HG03196 (cell line): ENCODE measurements around the gene YJEFN3.

ENCODE experiments used
- ATAC-seq: cut with Tn5 transposase; IDR thresholded peaks from one replicate; pipeline ENCODE4 v1.9.1; 2021; ENCODE audit not compliant: unreplicated experiment

YJEFN3 gene

GRCh38 chr19:19553670-19554069 lies 25.0 kb downstream of the YJEFN3 start:
- ATAC-seq: no peak

- no peak for ATAC-seq
These were observed 25.6 kb downstream of the YJEFN3 start for GRCh38 chr19:19554074-19555023.

GRCh38 chr19:19558055-19558454 lies 29.3 kb downstream of the YJEFN3 start:
- ATAC-seq: no peak

GRCh38 chr19:19558636-19559035 lies 29.9 kb downstream of the YJEFN3 start:
- no peak for ATAC-seq

- no peak for ATAC-seq
These were observed 31.2 kb downstream of the YJEFN3 start for GRCh38 chr19:19559931-19560330.

DNA sequence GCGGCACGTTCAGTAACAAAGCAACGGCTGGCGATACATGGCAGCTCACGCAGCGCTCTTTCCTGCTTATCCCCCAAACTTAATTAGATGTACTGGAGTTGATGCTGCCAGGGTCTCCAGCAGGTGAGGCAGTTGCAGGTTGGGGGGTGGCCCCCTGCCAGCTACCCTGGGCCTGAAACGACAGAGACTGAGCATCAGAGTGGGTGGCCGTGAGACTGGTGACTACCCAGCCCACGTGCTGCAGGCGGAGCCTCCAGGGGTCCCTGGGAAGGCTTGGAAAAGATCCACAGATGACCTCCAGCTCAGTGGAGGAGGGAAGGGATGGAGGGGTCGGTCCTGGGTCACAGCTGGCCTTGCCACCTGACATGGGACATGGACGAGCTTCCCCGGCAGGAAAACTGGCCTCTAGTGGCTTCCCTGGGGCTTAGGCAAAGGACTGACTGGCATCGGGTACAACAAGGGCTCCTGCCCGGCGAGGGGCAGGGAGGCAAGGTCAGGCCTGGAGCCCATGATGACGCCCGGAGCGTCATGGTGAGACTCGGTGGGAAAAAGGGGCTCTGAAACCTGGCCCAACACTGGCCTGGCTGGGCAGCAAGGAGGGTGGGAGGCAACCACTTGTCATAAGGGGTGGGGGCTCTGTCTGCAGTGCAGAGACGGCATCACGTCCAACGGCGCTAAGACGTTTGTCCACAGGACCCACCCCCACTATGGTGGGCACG lies 33.4 kb downstream of the YJEFN3 start:
- ATAC-seq: no peak

GRCh38 chr19:19562665-19563347 lies 34.1 kb downstream of the YJEFN3 start:
- ATAC-seq: no peak

GRCh38 chr19:19563348-19563848 lies 34.7 kb downstream of the YJEFN3 start:
- ATAC-seq: no peak

DNA sequence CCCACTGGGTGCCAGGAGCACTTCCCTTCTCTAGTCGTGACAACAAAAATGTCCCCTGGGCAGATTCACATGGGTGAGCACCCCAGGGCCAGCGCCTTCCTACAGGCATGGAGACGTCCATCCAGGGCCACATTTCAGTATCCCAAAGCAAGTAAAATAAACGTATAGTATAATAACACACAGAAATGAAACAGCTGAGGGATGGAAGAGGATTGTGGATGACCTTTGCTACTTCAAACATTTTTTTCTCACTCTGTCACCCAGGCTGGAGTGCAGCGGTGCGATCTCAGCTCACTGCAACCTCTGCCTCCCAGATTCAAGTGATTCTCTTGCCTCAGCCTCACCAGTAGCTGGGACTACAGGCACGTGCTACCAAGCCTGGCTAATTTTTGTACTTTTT lies 37.6 kb downstream of the YJEFN3 start:
- no peak for ATAC-seq

DNA sequence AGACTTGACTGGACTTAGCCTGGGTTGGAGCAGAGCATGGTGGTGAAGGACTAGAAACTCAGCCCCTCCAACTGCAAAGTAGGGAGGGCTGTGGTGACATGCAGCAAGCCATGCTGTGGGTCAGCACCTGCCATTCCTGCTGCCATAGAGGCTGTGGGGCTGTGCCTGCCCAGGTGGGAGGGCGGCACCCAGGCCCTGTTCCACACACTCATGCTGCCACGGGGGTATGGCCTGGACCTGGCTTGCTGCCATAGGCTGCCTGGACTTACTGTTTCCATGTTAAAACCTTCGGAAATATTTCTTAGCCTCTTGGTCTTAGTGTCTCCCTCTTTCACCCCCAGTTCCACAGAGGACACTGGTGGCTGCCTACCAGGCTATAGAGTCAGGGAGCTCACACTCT lies 38.7 kb downstream of the YJEFN3 start:
- ATAC-seq: no peak

- ATAC-seq: no peak
These were observed 40.4 kb downstream of the YJEFN3 start for GRCh38 chr19:19568802-19569756.

DNA sequence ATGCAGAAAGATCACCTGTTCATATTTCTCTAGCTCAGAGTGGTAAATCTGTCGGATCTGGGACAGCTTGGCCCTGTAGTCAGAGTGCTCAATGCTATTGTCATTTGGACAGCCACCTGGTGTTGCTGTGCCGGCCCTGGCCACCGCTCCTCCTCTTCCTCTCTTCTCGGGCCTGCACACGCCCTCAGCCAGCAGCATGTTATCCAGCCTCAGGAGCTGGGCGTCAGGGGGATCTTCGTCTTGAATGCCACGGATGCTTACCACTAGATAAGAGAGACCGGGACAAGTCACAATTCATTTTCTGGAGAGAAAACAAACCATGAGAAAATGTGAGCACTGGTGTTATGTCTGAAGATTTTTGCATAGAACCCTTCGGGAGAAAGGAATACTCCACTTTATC lies 41.9 kb downstream of the YJEFN3 start:
- ATAC-seq: no peak

- ATAC-seq: no peak
These were observed 42.5 kb downstream of the YJEFN3 start for GRCh38 chr19:19571071-19571786.

GRCh38 chr19:19575411-19575810 lies 46.7 kb downstream of the YJEFN3 start:
- ATAC-seq: no peak

DNA sequence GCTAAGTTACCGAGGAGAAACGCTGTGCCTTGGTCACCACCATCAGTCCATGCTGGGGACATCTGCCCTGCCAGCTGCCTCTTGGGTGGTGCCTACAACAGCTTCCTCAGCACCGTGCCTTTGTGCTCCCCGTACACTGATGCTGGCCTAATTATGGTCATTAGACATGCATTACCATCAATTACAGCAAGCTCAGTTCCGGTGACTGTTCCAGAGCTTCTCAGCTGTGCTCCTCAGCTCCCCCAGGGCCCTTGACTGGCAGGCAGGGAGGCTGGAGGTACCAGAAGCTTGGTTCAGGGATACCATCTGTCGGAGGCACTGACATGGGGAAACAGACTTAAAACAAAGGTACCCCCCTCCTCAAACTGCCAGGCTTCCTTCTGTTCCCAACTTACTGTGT lies 49.5 kb downstream of the YJEFN3 start:
- ATAC-seq: no peak

GRCh38 chr19:19579533-19580361 lies 51.0 kb downstream of the YJEFN3 start:
- no peak for ATAC-seq

DNA sequence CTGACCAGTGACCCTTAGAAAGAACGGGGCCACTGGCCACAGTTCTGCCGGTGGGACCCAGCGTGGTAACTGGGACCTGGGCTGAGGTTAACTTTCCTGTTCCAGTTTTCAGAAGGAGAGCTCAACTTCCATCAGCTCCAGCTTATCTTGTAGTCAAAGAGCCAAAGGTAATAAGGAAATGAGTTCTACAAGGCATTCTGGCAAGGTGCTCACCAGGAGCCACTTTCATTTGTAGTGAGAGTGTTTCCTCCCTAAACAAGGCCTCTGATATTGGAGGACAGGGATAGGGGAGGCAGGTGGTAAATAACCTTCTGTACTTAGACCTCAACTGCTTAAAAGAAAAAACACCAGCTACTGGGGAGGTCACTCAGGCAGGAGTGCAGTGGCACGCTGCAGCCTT lies 51.7 kb downstream of the YJEFN3 start:
- ATAC-seq: no peak

GRCh38 chr19:19581391-19581790 lies 52.7 kb downstream of the YJEFN3 start:
- ATAC-seq: no peak

DNA sequence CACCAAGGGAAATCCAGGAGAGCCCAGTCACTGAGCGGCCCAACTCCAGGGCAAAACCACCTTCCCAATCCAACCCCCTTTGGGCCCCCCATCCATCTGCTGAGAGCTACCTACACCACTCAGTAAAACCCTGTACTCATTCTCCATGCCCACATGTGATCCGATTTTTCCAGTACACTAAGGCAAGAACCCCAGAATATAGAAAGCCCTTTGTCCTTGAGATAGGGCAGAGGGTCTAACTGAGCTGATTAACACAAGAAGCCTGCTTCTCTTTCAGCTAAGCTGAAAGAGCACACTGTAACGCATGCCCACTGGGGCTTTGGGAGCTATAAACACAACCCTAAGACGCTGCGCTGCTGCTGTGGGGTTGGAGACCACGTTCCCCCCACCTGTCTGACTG lies 53.8 kb downstream of the YJEFN3 start:
- ATAC-seq: no peak
